Common myeloid progenitor, CD34-positive (primary cell): Measurements from ENCODE around the gene PCGF2.
"Not testable (repeated sequence)": the region's sequence is repeated elsewhere in the genome, so short reads cannot be mapped to it uniquely, and the experiment has no call there.

Experiments
- CTCF ChIA-PET: fragments of 350-600 bp; sonication (Branson Sonifier 250); formaldehyde crosslinking; loops from one replicate; lab custom pipeline; 2021; ENCODE audit warnings: antibody characterized with exemption; lab: Charles Lee
- POLR2A ChIA-PET: fragments of 350-600 bp; sonication (Branson Sonifier 250); formaldehyde crosslinking; loops from one replicate; lab custom pipeline; 2021; ENCODE audit warnings: antibody characterized with exemption; lab: Charles Lee
- DNase-seq, 3 donors: peaks; one replicate each; pipeline versions ENCODE4 v3.0.0 to v3.0.0-alpha.2; 2013
- H3K27ac ChIP-seq, 2 experiments: 1 replicate in 1 of 2; 2 replicates in 1 of 2; pipeline ENCODE4 v1.7.0; 2013; ENCODE audit warnings: inconsistent platforms in 2 of 2, low read length in 2 of 2, mild to moderate bottlenecking in 2 of 2, low read depth in 1 of 2, moderate library complexity in 1 of 2; ENCODE audit not compliant: severe bottlenecking in 2 of 2, insufficient read depth in 1 of 2, poor library complexity in 1 of 2
- H3K27me3 ChIP-seq, 5 experiments: replicated peaks in 2 of 5; 1 replicate in 3 of 5; 2 replicates in 2 of 5; pipeline versions ENCODE4 v1.6.1 to v1.7.0; 2013; ENCODE audit warnings: low read length in 4 of 5, mild to moderate bottlenecking in 2 of 5, moderate library complexity in 2 of 5, inconsistent platforms in 1 of 5; ENCODE audit not compliant: insufficient read depth in 5 of 5, control insufficient read depth in 4 of 5
- H3K36me3 ChIP-seq, 4 experiments: 1 replicate in 2 of 4; 2 replicates in 2 of 4; pipeline versions ENCODE4 v1.6.1 to v1.7.0; 2013; ENCODE audit warnings: low read length in 3 of 4, control low read depth in 1 of 4, mild to moderate bottlenecking in 1 of 4; ENCODE audit not compliant: control insufficient read depth in 4 of 4, insufficient read depth in 4 of 4
- H3K4me1 ChIP-seq, 4 experiments: 1 replicate in 3 of 4; 2 replicates in 1 of 4; pipeline versions ENCODE4 v1.6.1 to v1.7.1; 2013; ENCODE audit warnings: low read length in 3 of 4, mild to moderate bottlenecking in 3 of 4, control low read depth in 1 of 4, inconsistent platforms in 1 of 4, moderate library complexity in 1 of 4; ENCODE audit not compliant: control insufficient read depth in 4 of 4, insufficient read depth in 4 of 4; ENCODE audit errors: control extremely low read depth in 1 of 4
- H3K4me3 ChIP-seq, 7 experiments: 1 replicate in 4 of 7; 2 replicates in 3 of 7; pipeline versions ENCODE4 v1.5.1 to v1.7.0; 2013; ENCODE audit warnings: mild to moderate bottlenecking in 7 of 7, low read length in 6 of 7, moderate library complexity in 6 of 7, inconsistent platforms in 2 of 7, low read depth in 2 of 7, control low read depth in 1 of 7; ENCODE audit not compliant: insufficient read depth in 4 of 7, control insufficient read depth in 1 of 7; ENCODE audit errors: extremely low read depth in 1 of 7
- H3K9me3 ChIP-seq, 5 experiments: 1 replicate in 4 of 5; 2 replicates in 1 of 5; pipeline versions ENCODE4 v1.6.1 to v1.7.1; 2013; ENCODE audit warnings: low read length in 4 of 5, mild to moderate bottlenecking in 2 of 5, inconsistent platforms in 1 of 5, low read depth in 1 of 5, moderate library complexity in 1 of 5; ENCODE audit not compliant: control insufficient read depth in 4 of 5, insufficient read depth in 2 of 5; ENCODE audit errors: control extremely low read depth in 1 of 5
- WGBS: methylation state at CpG from one replicate; pipeline ENCODE4 v1.1.5; 2013; ENCODE audit not compliant: insufficient coverage; 5-methylcytosine and 5-hydroxymethylcytosine counted together

Gene PCGF2

DNA sequence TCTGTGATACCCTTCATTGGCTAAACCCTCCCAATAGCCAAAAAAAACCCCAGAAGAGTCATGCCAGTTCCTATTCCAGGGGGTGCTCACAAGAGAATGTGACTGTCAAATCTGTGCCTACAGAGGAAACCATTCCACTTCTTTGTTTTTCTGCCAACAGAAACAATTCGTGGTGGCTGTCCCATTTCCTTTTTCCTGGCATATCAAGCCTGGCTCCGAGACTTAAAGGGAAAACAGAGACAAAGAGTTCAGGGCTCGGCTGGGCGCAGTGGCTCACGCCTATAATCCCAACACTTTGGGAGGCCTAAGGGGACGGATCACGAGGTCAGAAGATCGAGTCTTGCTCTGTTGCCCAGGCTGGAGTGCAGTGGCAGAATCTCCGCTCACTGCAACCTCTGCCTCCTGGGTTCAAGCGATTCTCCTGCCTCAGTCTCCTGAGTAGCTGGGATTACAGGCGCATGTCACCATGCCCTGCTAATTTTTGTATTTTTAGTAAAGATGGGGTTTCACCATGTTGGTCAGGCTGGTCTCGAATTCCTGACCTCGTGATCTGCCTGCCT is 42.1 kb upstream of the PCGF2 start:
- 83% methylated on average over 9 of the region's 13 CpGs for WGBS
- H3K9me3 ChIP-seq, DNase-seq, POLR2A ChIA-PET, H3K27me3 ChIP-seq, H3K4me1 ChIP-seq, H3K27ac ChIP-seq, CTCF ChIA-PET, H3K4me3 ChIP-seq: not testable (repeated sequence)
- peaks cover 3 to 29% (median 23%) of the 10 kb centered on the region in 4 experiments for H3K36me3 ChIP-seq

DNA sequence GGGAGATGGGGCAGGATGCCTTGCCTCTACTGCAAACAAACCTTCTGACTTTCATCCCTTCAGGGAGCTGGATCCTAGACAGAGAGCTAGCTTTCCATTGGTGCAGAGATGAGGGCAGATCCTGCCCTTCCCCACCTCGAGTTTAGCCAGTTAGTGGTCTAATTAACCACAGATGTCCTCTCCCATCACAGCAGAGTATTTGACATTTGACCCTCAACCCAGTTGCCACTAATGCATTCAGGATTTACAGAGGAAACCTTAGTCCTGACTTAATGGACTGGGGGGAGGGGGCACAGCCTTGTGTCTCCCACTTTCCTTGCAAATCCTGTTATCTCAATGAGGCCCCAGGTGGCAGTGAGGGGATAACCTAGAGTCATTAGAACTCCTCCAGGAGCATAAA is 41.0 kb upstream of the PCGF2 start:
- Histone ChIP-seq H3K27ac (no peak overlapping the region), H3K36me3 (peaks cover 2 to 37% (median 30%) of the 10 kb centered on the region in 4 experiments), H3K9me3 (no peaks in the 10 kb centered on the region), H3K27me3 (no peaks in the 10 kb centered on the region), H3K4me1 (no peaks in the 10 kb centered on the region), H3K4me3 (no peak overlapping the region)
- ChIA-PET CTCF (interaction anchor here (2.4 kb wide), 1 partner anchor 16 kb away, joined by 7 read pairs; no protein-coding TSS in a partner anchor), POLR2A (no interaction called here)
- WGBS, result no CpG with 5 or more reads among the region's 1 CpG
- DNase-seq, result no peak

- DNase-seq, H3K27me3 ChIP-seq, POLR2A ChIA-PET, H3K9me3 ChIP-seq, H3K27ac ChIP-seq, H3K4me1 ChIP-seq, H3K4me3 ChIP-seq: not testable (repeated sequence)
- CTCF ChIA-PET, result interaction anchor here (0.9 to 2.4 kb wide), 2 partner anchors 10 to 15 kb away, joined by 4 to 7 read pairs; no protein-coding TSS in a partner anchor
- WGBS, result no CpG with 5 or more reads among the region's 4 CpGs
- H3K36me3 ChIP-seq, result peaks cover 7 to 47% (median 37%) of the 10 kb centered on the region in 4 experiments
Measured at GRCh38 chr17:38787999-38788398, 39.9 kb upstream of the PCGF2 start.

- 88% methylated on average over 6 of the region's 6 CpGs for WGBS
- Histone ChIP-seq H3K4me1 (no peaks in the 10 kb centered on the region), H3K4me3 (no peak overlapping the region), H3K36me3 (peaks cover 12 to 57% (median 43%) of the 10 kb centered on the region in 4 experiments), H3K27me3 (no peaks in the 10 kb centered on the region), H3K27ac (no peak overlapping the region), H3K9me3 (no peaks in the 10 kb centered on the region)
- no peak for DNase-seq
- ChIA-PET POLR2A (no interaction called here), CTCF (no interaction called here)
Measured at GRCh38 chr17:38786372-38786771, 38.2 kb upstream of the PCGF2 start.

DNA sequence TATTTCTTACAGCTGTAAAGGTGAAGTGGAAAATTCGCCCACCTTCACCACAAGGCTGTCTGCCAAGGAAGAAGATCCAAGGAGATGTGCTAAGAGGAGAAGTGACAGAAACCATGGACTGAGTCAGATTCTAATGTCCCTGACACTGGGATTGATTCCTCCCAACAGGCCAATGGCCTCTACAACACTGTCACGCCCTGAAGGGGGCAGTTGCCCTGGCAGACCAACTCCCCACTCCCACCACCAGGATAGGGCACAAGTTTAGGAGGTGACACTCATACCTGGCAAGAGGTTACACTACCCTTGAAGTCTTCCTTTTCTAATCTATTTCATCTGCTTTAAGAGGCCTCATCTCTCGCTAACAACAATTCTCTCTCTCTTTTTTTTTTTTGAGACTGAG is 35.1 kb upstream of the PCGF2 start:
- Histone ChIP-seq H3K9me3 (no peaks in the 10 kb centered on the region), H3K36me3 (peaks cover 34 to 83% (median 66%) of the 10 kb centered on the region in 4 experiments), H3K4me1 (no peaks in the 10 kb centered on the region), H3K27me3 (no peaks in the 10 kb centered on the region), H3K27ac (no peak overlapping the region), H3K4me3 (no peak overlapping the region)
- peak in 2 of 3 donors; percentile 2 to 6 for DNase-seq
- POLR2A ChIA-PET, result interaction anchor here (0.6 kb wide), 1 partner anchor 29 kb away, joined by 3 read pairs; no protein-coding TSS in a partner anchor
- CTCF ChIA-PET, result no interaction called here
- WGBS, result 95% methylated on average over 3 of the region's 3 CpGs

DNA sequence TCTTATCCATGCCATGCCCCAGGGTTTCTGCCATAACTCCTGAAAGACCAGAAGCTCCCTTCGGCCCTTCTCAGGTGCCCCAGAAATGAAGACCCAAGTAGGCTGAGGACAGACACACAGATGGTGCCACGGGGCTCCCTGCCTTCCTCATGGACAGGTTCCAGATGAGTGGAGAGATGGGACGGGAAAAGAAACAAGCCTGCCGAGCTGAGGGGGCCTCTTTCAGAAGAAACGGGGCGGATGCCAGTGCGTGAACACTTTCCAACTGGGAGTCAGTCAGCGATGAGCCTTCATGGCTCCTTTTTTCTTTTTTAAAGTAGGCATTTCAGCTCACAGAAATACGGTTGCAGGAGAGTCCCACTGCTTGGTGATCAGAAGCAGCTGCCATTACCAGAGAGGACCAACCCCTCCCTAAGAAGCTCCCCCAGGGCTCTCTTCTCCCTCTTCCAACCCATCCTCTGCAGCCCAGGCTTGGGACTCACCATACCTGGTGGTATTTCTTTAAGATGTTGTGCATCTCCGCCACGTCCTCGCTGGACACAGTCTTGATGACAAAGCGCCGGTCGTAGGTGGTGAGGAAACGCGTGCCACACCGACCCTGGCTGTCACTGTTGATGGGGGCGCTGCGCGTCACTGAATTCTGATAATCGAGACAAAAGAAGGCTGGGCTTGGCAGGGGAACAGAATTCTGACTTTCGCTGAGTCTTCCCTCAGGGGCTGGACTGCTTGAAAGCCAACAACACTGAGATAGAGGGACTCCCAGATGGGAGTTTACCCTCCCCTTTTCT is 32.0 kb upstream of the PCGF2 start:
- 96% methylated on average over 23 of the region's 23 CpGs for WGBS
- no peak for DNase-seq
- ChIA-PET POLR2A (interaction anchor here (0.5 kb wide), 1 partner anchor 7 kb away, joined by 3 read pairs; no protein-coding TSS in a partner anchor), CTCF (interaction anchor here (0.6 to 1.3 kb wide), 3 partner anchors 14 to 25 kb away, joined by 3 to 4 read pairs (median 3); no protein-coding TSS in a partner anchor)
- Histone ChIP-seq H3K36me3 (peaks cover 45 to 88% (median 71%) of the 10 kb centered on the region in 4 experiments), H3K4me1 (no peaks in the 10 kb centered on the region), H3K27me3 (no peaks in the 10 kb centered on the region), H3K27ac (no peak overlapping the region), H3K4me3 (no peak overlapping the region), H3K9me3 (no peaks in the 10 kb centered on the region)
